Measurements from ENCODE around the gene TMEM233. TPM values are rescaled to one million over a fixed set of nuclear protein-coding genes. Genes with fewer than 3 reads are reported as not detected.

The TMEM233 gene
- total RNA-seq, 1 experiment from 2014 or later: not detected

- Histone ChIP-seq H3K9me2 (ENCODE audit: insufficient read depth) (no peaks in the 10 kb centered on the region), H3K27ac (ENCODE audit: low read depth, low read length) (no peak overlapping the region), H3K9ac (ENCODE audit: low read length) (no peak overlapping the region), H3K4me3 (replicated peaks in 1 of 2; ENCODE audit: low read depth in 1 of 2, low read length in 2 of 2) (no peak overlapping the region), H3K36me3 (ENCODE audit: control insufficient read depth in 1 of 2, insufficient read depth in 2 of 2, low read length in 2 of 2) (no peaks in the 10 kb centered on the region), H2AFZ (ENCODE audit: low read depth, low read length, poor library complexity, severe bottlenecking) (no peak overlapping the region), H3K27me3 (ENCODE audit: insufficient read depth, low read length) (no peaks in the 10 kb centered on the region), H3K4me1 (ENCODE audit: control insufficient read depth in 1 of 2, insufficient read depth in 2 of 2, low read length in 2 of 2) (peaks cover 0 to 10% of the 10 kb centered on the region in 2 experiments; a peak in 2 of 4 replicates), H3K4me2 (ENCODE audit: low read length) (no peak overlapping the region), H3K79me2 (ENCODE audit: insufficient read depth, low read length) (no peaks in the 10 kb centered on the region), H4K20me1 (ENCODE audit: insufficient read depth) (no peaks in the 10 kb centered on the region), H3K9me3 (ENCODE audit: control insufficient read depth in 1 of 2, insufficient read depth in 1 of 2, low read depth in 1 of 2, low read length in 2 of 2) (no peaks in the 10 kb centered on the region)
- TF ChIP-seq TCF7L2 (IDR thresholded peaks at IDR 0.05; ENCODE audit: borderline replicate concordance, extremely low read depth, insufficient read depth, insufficient read length) (no peak), CTCF (IDR thresholded peaks at IDR 0.05 in 2 of 3, conservative IDR thresholded peaks at IDR 0.05 in 1 of 3; ENCODE audit: borderline replicate concordance in 1 of 3, insufficient read depth in 1 of 3, low read depth in 2 of 3, low read length in 2 of 3) (no peak), SIN3A (IDR thresholded peaks at IDR 0.05; ENCODE audit: low read depth) (no peak), YY1 (IDR thresholded peaks at IDR 0.05; ENCODE audit: extremely low read depth, insufficient replicate concordance, low read depth, low read length) (no peak), JUND (IDR thresholded peaks at IDR 0.05) (no peak), CEBPB (IDR thresholded peaks at IDR 0.05; ENCODE audit: low read depth) (no peak), FOSL1 (IDR thresholded peaks at IDR 0.05; ENCODE audit: low read depth) (no peak), SRF (IDR thresholded peaks at IDR 0.05; ENCODE audit: low read depth) (no peak), ZBTB33 (IDR thresholded peaks at IDR 0.05; ENCODE audit: extremely low read depth, insufficient replicate concordance, low read length) (no peak), ZNF274 (IDR thresholded peaks at IDR 0.05; ENCODE audit: low read depth, low read length) (no peak), POLR2A (IDR thresholded peaks at IDR 0.05; ENCODE audit: borderline replicate concordance, extremely low read depth, insufficient read depth, insufficient read length) (no peak), SP1 (IDR thresholded peaks at IDR 0.05; ENCODE audit: low read depth) (no peak), RAD21 (IDR thresholded peaks at IDR 0.05; ENCODE audit: low read depth) (no peak)
- ChIA-PET CTCF (no interaction called here), RAD21 (ENCODE audit: low non-redundant PET in 1 of 2, low total read pairs in 2 of 2, uncharacterized antibody in 2 of 2, unreplicated experiment in 2 of 2) (no interaction called here), POLR2A (no interaction called here)
- DNase-seq (ENCODE audit: low read depth, low spot score): no peak
- no peak for ATAC-seq
- intact Hi-C loops (cut with micrococcal nuclease): no loop called here
- no TSS peak for BruUV-seq (replicated peaks)
Observed at GRCh38 chr12:119574255-119574654, 19.3 kb upstream of the TMEM233 start.
